HG03097 (cell line): ENCODE results near the gene PXDN.
"Not testable (repeated sequence)": the region's sequence is repeated elsewhere in the genome, so short reads cannot be mapped to it uniquely, and the experiment has no call there.

Source experiments
- ATAC-seq: cut with Tn5 transposase; IDR thresholded peaks from one replicate; pipeline ENCODE4 v1.9.1; 2021; ENCODE audit not compliant: unreplicated experiment, low FRiP score

Gene PXDN

GRCh38 chr2:1687254-1687653, 57.1 kb downstream of the PXDN start:
- ATAC-seq, result no peak

DNA sequence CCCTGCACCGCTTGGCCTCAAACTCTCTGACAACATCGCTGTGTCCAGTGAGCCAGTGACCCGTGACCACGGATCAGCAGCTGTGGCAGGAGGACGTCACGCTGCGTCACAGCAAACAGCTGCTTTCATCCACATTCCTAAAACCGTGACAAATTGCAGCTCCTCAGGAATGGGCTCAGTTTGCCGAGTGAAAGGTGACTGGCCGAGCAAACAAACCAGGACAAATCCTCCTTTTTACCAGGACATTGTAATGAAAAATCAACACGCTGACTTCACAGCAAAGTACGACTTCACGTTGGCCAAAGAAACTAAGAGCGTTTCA, 57.6 kb downstream of the PXDN start:
- ATAC-seq, result no peak

DNA sequence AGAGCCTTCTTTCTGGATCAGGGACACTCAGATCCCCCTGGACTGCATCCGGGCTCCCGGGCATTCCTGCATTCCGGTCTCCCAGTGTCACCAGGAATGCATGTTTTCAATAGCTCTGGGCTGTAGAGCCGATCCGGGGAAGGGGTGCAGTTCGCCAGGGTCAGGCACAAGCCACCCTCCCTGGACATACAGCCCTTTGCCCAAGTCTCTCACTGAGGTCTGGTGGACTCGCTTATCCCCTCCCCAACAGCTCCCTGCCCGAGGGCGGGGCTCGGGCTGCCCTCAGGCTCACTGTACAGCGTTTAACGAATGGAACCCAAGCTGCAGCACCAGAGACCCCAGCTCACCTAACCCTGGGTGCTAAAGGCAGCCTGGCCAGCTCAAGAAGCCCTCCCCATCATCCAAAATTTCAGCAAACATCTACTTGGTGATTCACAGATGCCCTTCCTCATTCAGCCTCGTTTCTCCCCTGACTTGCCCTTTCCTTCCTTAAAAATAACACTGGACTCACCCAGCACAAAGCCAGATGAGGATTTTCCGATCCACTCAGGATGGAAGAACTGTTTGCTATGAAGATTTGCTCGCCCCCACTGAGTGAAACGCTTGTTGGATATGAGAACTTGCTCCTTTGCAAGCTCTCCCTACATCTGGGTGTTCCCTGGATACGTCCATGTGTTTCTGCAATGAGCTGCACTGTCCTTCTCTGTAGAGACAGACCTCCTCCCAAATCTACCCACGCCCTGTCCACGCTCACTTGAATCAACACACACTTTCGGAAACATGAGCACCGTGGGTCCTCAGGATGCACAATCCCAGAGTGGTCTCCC, 58.1 kb downstream of the PXDN start:
- no peak for ATAC-seq

DNA sequence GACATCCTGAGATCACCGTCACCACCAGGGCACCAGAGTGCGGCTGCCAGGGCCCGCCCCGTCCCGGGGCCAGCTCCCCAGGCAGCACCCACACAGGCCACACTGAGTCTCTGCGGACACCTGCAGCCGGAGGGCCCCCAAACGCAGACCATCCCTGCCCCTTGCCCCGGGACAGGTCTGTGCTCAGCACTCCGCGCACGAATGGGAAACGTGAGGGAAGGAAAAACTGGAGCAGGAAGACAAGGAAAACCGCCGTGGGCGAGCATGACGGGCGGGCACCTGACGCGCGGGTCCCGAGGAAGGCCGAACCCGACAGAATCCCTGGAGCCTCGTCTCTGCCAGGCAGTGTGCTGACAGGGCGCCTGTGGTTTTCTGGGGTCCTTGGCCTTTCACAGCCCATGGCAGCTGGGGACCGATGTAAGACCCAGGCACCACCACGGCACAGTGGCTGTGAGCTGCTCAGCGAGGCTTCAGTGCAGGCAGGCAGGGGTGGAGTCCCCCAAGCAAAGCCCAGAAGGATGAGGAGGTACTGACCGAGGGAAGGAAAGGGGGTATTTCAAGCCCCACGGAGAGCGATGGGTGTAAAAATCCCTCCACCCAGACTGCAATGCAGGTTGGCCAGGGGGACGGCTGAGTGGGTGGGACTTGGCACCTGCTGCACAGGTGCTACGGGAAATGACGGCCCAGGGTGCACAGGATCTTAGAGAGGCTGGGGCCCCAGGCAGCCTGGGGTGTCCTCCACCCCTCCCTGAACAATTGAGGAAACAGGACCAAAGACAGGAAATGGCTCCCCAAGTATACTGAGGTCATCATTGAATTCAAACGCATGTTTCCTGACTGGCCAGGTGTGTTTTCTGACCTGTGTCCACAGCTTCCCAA, 59.0 kb downstream of the PXDN start:
- ATAC-seq, result no peak

DNA sequence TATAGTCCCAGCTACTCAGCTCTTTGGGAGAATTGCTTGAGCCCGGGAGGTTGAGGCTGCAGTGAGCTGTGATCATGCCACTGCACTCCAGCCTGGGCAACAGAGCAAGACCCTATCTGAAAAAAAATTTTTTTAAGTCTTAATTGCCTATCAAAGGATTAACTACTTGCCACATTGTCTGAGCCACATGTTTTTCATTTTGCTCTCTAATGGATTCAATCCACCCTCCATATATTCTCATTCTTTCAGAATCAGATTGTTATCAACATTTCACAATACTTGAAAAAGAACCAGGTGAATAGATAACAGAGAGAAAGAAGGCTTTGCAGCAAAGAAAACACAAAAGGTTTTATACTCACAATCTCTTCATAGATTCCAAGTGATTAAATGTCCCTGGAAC, 61.0 kb downstream of the PXDN start:
- ATAC-seq, result no peak

- ATAC-seq, result no peak
These were observed 62.2 kb downstream of the PXDN start for GRCh38 chr2:1682181-1682440.

DNA sequence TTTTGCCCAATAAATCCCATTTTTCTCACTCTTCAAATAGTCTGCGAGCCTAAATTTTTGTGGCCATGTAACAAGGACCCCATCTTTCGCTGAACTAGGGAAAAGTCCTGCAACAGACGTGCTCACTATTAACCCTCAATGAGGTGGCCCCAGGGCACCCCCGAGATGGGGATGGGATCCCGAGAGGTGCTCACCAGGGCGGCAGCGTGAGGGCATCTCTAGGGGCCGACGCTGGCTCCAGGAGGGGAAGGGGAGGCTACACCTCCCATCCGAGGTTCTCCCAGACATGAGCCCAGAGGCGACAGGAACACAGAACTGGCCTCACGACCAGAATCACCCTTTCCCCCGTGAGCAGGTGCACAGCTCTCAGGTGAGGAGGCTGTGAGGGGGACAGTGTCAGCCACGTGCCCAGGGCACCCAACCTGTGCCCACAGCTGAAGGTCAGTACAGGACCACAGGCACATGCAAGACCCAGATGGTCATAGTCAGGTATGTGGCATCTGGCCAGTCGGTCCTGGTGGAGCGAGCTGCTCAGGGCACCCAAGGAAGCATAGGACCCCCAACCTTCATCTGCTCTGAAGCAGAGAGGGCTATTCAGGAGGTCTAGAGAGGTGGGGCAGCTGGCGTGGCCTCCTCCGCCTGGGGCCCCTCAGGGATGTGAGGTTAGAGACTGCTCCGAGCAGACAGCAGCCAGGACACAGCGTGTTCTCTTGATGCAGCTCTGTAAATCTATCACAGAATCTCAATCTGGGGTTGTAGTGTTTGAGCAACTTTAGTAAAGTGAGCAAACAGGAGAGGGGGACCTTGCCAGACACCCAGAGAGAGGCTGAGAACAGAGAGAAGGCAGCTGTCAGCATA, 62.8 kb downstream of the PXDN start:
- no peak for ATAC-seq

DNA sequence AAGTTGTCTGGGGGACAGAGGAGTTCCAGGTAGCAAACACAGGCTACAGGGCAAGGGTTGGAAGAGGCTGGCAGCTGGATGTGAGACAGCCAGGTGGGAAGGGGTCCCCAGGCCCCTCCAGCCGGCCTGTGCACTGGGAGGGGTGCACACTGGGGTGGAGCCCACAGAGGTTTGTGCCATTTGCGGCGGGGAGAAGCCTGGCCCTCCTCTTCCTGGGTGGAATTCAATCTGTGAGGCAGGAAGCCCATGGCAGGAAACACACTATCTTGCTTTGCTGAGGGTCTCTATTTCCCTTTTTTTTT, 63.3 kb downstream of the PXDN start:
- ATAC-seq, result no peak

DNA sequence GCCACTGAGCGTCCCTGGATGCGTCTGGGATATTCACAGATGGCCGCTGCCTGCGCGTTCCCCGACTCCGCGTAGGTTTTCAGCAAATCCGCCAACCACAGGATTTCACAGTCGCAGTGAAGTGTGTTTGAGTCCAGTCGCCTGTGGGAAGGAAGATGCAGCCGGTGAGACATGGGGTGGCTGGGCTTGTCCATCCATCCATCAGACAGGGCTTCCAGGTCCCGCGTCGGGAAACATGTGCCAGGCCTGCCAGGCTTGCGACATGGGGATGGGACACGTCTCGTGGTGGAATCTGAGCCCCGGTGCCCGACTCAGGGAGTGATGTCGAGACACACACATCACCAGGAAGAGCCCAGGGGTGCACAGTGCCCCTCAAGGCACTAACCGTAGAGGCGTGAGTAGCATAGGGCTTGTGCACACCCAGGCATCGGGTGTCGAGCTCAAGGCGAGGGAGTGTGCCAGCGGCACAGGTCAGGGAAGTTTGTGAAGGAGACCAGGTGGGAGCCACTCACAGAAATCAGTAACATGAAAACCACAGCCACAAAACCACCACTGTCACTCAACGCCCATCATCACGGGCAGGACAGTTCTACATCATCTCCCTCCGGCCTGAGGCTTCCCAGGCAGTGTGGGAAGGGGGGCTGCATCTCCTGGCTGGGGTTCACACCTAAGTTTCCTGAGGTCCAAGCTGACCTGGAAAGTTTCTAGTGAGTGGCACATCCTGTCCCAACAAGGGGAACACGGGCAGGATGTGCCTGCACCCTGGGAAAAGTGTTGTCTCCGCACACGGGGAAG, 63.9 kb downstream of the PXDN start:
- no peak for ATAC-seq

DNA sequence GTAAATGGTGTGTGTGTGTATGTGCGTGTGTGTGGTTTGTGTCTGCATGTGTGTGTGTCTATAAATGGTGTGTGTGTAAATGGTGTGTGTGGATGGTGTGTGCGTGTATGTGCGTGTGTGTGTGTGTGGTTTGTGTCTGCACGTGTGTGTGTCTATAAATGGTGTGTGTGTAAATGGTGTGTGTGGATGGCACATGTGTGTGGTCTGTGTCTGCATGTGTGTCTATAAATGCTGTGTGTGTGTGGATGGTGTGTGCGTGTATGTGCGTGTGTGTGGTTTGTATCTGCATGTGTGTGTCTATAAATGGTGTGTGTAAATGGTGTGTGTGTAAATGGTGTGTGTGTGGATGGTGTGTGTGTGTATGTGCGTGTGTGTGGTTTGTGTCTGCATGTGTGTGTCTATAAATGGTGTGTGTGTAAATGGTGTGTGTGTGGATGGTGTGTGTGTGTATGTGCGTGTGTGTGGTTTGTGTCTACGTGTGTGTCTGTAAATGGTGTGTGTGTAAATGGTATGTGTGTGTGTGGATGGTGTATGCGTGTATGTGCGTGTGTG, 64.8 kb downstream of the PXDN start:
- ATAC-seq, result not testable (repeated sequence)

DNA sequence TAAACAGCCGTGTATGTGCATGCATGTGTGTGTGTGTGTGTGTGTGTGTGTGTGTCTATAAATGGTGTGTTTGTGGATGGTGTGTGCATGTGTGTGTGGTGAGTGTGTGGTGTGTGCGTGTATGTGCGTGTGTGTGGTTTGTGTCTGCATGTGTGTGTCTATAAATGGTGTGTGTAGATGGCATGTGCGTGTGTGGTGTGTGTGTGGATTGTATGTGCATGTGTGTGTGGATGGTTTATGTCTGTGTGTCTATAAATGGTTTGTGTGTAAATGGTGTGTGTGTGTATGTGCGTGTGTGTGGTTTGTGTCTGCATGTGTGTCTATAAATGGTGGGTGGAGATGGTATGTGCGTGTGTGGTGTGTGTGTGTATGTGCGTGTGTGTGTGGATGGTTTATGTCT, 65.2 kb downstream of the PXDN start:
- not testable (repeated sequence) for ATAC-seq

- ATAC-seq, result no peak
These were observed 65.7 kb downstream of the PXDN start for GRCh38 chr2:1678609-1679008.

GRCh38 chr2:1677821-1678165, 66.5 kb downstream of the PXDN start:
- ATAC-seq, result no peak

GRCh38 chr2:1676913-1677820, 67.1 kb downstream of the PXDN start:
- no peak for ATAC-seq

DNA sequence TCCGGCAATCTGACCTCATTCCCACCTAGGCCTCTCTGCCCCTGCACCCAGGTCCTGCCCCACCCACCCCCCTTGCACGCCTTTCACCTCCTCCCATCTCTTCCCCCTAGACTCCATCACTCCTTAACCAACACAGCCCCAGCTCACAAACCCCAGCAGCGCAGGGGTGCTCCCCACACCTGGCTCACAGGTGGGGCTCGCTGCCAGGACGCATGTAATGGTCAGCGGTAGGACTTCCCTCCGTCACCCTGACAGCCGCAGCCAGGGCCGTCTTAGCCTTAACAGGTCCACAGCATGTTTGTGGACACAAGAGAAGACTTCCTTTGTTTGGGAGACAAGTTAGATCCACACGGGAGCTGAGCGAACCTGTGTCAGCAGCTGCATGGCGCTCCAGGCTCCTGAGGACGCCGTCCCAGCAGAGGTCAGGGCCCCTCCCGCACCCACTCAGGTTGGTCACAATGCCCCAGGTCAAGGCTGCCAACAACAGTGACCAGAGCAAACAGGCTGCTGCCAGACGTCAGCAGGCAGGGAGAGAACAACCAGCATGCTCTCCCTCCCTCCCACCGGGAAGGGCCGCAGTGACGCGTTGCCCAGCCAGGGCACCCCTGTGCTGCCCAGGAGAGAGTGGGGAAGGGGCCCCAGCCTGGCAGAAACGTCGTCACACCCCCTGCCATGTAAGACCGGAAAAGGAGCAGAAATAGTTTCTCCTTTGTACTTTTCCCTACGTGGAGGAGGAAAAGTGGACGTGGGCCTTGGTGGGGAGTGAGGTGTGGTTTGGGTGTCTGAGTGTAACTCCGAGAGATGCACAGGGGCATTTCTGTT, 68.0 kb downstream of the PXDN start:
- no peak for ATAC-seq

GRCh38 chr2:1675633-1676032, 68.7 kb downstream of the PXDN start:
- ATAC-seq, result no peak

DNA sequence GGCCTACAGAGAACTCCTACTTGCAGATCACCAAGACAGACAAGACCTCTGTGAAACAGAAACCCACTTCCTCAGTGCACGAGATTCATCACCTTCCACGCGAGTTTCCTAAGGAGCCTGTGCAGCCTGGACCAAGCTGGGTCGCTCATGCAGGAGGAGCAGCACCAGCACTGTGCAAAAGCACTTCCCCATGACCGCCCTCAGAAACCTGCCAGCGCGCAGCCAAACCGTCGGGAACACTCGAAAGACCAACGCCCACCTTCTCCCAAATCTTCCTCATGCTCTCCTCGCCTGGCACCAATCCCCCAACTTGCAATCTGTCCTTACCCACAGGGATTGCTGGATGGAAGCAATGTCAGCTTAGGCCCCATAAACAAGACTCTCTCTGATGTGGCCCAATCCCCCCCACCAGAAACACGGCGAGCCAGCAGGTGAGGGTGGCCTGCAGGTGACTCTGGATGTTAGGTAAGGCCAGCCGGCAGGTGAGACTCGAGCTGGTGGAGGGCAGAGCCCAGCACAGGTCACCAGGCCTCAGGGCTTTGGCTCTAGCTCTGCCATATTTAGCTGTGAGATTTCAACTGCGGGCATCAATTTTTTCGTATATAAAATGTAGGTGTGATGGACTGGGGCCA, 69.4 kb downstream of the PXDN start:
- no peak for ATAC-seq

DNA sequence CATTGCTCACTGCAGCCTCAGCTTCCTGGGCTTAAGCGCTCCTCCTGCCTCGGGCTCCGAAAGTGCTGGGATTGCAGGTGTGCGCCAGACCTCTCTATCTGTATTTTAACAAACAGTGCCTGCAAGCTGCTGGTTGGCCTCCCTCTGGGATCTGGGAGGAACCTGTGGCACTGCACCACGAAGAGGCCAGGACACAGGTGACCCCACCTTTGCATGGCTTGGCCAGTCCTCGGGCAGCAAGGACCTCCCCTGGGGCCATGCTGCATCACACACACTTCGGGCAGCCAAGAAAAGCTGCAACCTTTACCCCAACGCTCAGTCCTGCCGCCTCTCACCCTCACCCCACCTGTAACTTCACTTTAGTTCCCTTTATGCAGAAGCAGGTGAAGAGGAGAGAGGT, 70.0 kb downstream of the PXDN start:
- no peak for ATAC-seq
